ENCODE results near the gene PTTG1.

Gene PTTG1

GRCh38 chr5:160473681-160474080, 52.0 kb downstream of the PTTG1 start:
- no peak for DNase-seq (ENCODE audit: low spot score)

- no peak for DNase-seq (ENCODE audit: low spot score)
Observed at GRCh38 chr5:160474084-160474483, 52.4 kb downstream of the PTTG1 start.

- DNase-seq (ENCODE audit: low spot score), result no peak
Observed at GRCh38 chr5:160475864-160476438, 54.3 kb downstream of the PTTG1 start.

- no peak for DNase-seq (ENCODE audit: low spot score)
Observed at GRCh38 chr5:160477266-160477970, 55.8 kb downstream of the PTTG1 start.

GRCh38 chr5:160478163-160478562, 56.5 kb downstream of the PTTG1 start:
- DNase-seq (ENCODE audit: low spot score), result no peak
